Measurements from ENCODE around the gene RHBDF2.
"Not testable (repeated sequence)": the region's sequence is repeated elsewhere in the genome, so short reads cannot be mapped to it uniquely, and the experiment has no call there.

The RHBDF2 gene

DNA sequence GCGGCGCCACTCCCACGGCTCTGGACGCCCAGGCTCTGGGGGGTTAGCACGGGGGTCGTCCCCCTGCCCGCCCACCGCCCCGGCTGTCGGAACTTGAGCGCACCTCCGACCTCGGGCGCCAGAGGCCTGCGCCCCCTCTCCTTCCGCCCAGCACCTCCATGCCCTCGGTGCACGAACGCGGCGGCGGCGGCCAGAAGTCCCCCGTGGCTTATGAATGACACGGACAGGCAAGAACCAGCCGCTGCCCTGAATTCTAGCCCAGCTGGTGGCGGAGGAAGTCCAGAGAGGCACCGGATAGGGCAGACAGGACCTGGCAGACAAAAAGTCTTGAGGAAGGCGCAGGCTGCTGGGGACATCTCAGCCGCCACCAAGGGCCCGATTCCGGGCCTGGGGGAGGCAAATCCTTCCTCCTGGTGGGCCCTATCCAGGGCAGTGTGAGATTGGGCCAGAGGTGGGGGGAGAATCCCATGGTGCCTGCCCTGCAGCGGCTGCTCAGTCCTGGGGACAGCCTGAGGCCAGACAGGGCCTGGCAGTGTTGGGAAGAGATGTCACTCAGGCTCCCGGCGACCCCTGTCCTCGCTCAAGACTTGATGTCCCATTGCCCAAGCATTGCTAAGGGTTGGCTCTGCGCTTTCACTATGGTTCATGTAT, 37.2 kb upstream of the RHBDF2 start:
- no peak for DNase-seq (ENCODE audit: low spot score)

DNA sequence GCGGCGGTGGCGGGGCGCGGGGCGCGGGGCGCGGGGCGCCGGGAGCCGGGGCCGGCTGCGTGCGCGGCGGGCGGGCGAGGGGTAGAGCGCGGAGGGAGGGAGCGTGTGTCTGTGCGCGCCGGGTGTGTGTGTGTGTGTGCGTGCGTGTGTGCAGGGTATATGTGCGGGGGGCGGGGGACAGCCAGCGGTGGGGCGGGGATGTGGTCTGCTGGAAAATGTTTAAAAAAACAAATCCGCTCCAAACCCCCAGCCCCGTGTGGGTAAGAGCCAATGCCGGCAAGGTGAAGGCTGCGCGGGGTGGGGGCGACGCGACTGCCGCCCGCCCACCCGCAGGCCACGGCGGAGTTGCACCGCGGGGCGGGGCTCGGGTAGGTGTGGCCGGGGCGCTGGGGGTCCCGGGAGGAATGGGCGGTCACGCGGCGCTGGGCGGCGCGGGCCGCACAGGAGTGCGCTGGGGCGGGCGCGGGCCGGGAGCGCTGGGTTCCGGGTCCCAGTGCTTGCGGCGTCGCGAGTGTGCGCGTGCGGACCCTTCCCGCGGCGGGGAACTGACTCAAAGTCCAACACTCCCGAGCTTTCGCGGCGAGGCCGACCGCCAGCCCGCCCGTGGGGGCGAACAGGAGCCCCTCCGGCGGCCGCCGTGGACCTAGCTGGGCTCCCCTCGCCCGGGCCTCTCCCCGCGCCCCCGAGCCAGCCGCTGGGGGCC, 36.5 kb upstream of the RHBDF2 start, which contains the start of gene CYGB:
Gene CYGB (minus strand): TSS at position 132 of the 703 bp plus-strand sequence. CDS start 167 bp downstream, outside the sequence.
- no peak for DNase-seq (ENCODE audit: low spot score)

DNA sequence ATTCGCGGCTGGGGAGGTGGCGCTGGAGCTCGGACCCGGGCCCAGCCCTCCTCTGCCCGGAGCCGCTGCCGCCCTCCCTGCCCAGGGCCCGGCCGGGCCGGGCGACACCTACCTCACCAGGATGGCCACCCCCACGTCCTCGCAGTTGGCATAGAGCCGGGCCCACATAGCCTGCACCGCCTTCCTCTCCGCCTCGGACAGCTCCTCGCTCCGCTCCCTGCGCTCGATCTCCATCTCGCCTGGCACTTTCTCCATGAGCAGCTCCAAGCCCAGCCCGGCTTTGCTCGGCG, 36.0 kb upstream of the RHBDF2 start:
- peak; percentile 55 for DNase-seq (ENCODE audit: low spot score)

DNA sequence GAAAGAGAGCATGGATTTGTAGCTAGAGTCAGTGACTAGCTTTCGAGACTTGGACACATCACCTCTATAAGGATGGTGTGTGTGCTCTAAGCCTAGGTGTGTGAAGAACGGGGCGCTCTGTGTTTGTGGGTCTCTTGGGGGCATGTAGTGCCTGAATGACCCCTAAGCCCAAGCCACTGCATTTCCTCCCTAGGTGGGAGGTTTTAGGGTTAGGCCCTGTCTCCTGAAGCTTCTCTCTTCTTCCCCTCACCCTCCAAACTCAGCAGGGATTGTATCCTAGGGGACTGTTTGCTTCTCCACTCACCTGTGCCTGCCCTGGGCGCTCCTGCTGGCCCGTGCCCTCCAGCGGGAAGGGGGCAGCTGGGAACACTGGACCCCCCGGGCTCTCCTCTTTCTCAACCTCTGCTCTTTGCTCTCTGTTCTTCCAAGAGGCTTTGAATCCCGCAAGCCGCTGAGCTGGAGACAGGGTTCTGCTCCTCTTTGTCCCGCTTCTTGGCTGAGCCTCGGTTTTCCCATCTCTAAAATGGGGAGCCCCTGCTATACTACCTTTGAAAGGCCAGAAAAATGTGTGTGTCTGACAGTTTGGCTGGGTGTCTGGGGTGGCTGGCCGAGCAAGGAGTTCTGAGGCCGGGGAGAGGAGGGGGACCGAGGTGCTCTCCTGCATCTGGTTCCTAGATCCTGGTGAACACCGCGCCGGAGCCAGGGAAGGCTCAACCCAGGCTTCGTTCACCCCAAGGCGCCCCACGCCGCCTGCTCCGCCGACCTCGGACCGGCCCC, 35.5 kb upstream of the RHBDF2 start:
- no peak for DNase-seq (ENCODE audit: low spot score)

DNA sequence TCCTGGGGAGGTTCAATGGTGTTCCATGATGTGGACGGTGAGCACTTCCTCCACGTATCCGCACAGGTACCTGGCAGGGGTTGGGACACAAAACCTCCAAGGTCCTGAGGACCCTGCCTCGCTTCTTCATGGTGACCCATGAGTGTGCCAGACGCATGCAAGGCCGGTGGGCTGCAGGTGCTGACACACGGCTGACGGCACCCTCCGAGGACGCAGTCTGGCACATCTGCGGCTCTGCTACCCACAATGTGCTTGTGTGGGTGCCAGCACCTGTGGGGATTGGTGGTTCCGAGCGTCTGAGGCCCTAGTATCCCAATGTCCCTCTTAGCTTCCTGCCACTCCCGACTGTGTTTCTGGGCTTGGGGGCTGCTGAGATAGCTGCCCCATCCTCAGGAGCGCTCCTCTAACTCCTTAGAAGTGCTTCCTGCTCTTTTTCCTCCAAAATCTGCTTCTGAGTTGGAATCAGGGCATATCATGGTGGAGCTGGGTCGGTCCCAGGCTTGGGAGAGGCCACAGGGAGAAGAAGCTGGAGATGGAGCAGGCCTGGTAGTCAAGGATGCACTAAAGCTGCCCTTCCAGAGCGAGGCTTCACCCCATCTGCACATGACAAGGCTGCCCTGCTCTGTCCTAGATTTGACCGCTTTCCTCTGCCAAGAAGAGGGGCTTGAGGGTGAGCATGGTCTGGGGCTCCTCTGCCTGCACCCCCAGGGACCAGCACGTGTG, 34.7 kb upstream of the RHBDF2 start:
- DNase-seq (ENCODE audit: low spot score) = no peak

DNA sequence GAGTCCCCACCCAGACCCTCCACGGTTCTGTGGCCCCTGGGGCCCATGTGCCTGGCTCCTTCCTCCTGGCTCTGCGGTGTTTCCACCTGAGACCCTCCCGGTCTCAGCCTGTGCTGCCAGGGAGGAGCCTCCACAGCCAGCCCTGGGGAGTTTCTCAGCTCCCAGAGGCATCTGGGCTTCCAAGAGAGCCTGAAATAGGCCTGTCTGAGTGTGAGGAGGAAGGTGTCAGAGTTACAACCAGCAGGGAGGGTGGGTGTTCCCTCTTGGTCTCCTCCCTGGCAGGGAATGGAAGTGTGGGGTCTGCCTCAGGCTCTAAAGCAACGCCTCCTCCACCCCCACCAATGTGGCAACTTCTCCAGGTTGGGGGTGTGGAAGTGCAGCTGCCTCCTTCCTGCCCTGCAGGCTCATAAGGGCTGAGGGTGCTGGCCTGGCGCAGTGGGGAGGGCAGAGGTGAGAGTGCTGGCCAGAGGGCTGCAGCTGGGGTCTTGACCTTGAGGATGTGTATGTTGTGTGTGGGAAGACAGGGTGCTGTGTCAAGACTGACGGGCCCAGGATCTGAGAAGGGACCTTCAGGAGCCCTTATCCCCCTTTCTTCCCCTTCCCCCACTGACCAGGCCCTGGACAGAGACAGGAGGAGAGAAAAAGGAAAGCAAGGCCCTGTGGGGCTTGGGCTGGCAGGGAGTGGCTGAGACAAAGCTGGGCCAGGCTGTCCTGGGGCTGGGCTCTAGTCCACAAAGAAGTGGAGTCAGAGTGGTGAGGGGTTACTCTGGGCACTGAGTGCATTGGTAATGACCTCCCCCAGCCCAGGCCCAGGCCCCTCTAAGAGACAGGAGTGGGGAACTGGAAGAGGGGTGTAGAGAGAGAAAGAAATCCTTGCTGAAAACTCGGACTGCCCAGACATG, 33.9 kb upstream of the RHBDF2 start:
- no peak for DNase-seq (ENCODE audit: low spot score)

DNA sequence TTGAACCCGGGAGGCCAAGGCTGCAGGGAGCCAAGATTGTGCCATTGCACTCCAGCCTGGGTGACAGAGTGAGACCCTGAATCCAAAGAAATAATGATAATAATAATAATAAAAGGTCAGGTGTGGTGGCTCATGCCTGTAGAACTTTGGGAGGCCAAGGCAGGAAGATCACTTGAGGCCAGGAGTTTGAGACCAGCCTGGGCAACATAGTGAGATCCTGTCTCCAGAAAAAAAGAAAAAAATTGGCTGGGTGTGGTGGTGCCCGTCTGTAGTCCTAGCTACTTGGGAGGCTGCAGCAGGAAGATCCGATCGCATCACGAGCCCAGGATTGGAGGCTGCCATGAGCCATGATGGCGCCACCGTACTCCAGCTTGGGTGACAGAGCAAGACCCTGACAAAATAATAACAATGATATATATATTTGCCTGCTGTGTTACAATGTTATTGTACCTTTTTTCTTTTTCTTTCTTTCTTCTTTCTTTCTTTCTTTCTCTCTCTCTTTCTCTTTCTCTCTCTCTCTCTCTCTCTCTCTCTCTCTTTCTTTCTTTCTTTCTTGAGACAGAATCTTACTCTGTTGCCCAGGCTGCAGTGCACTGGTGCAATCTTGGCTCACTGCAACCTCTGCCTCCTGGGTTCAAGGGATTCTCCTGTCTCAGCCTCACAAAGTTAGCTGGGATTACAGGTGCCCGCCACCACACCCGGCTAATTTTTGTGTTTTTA, 32.6 kb upstream of the RHBDF2 start:
- not testable (repeated sequence) for DNase-seq (ENCODE audit: low spot score)

DNA sequence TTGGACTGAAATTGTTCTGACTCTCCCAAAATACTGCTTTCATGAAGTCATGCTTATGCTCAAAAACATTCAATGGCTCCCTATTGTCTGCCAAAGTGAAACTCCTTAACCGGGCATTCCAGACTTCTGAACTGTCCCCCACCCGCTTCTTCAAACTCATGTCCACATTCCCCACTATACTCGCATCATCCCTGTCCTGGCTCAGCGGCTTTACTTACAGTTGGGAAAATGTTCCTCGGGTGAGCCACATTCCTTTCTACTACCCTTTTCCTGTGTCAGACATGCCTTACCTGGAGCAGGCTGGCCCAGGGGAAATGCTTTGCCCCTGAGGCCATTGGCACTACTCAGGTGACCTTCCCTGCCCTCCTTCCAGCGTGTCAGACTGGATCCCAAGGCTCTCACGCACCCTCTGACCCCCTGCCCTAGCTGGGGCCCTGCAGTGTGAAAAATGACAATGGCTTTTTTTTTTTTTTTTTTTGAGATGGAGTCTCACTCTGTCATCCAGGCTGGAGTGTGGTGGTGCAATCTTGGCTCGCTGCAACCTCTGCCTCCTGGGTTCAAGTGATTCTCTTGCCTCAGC, 30.9 kb upstream of the RHBDF2 start:
- peak; percentile 94 for DNase-seq (ENCODE audit: low spot score)

DNA sequence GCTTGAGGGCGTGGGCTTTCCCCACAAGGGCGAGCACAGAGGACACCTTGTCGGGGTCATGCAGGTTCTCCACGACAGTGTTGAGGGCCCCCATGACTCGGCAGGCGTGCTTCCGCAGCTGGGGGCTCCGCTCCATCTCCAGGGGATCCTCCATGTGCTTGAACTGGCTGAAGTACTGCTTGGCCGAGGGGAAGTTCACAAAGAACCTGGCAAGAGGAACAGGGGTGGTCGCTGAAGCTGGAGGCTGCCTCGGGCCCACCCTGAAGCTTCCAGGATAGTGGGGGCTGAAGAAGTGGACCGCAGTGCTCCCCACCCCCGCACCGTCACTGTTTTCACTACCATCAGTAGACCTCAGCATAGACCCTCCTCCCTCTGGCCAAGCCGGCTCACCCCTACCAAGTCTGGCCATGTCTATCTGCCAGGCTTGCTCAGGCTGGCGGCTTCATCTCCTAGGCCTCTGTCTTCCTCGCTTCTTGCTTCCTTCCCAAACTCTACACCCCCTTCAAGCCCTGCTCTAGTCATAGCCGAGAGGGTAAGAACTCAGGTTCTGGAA, 30.3 kb upstream of the RHBDF2 start:
- no peak for DNase-seq (ENCODE audit: low spot score)

DNA sequence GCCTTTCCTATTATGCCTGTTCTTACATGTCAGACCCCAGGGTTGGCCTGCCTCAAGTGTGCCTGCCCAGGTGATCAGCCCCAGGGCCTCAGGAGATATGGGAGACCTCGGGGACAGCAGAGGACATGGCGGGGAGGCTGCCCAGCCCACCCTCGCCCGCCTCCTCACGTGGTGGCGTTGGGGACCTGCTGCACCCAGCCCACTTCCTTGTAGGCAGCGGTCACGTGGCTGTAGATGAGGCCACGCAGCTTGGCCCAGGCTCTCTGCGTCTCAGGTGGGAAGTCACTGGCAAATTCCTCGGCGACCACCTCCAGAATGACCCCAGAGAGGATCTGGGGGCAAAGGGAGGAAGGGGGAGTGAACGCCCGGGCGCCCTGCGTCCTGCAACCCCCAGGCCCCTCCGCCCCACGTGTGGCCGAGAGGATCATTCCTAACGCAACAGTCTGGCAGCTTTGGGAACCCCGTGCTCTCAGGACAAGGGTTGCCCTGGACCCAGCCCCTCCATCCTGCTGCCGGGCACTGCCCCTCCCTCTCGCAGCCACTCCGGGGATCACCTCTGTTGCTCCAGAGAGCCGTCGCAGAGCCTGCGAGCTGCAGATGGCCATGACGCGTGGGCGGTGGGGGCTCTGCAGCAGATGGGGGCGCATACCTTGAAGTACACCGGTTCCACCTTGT, 29.7 kb upstream of the RHBDF2 start:
- DNase-seq (ENCODE audit: low spot score) = no peak

DNA sequence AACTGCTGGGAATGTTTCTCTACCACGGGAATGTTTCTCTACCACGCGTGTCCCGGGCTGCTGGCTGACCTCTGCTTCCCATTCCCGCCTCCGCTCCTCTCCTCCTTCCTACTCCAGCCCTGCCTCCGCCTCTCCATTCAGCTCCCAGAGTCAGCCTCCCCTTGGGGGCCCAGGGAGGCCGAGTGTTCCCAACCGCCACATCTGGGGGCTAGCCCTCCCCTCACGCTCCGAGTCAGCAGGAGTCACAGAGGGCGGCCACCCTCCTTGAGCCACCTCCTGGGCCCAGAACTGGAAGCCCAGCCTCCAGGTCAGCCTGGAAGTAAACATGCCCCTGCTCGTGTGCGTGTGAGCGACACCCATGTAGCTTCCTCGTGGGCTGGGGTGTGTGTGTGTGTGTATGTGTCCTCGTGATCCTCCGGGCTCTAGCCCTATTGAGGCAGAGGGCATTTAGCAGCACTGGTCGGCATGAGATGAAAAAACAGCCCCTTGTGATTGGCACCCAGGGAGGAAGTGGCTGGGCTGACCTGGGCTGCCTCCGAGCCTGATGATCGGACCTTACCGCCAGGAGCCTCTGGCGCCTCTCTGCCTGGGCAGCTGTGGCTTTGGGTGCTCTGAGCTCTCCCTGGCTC, 29.0 kb upstream of the RHBDF2 start:
- DNase-seq (ENCODE audit: low spot score) = peak; percentile 32

DNA sequence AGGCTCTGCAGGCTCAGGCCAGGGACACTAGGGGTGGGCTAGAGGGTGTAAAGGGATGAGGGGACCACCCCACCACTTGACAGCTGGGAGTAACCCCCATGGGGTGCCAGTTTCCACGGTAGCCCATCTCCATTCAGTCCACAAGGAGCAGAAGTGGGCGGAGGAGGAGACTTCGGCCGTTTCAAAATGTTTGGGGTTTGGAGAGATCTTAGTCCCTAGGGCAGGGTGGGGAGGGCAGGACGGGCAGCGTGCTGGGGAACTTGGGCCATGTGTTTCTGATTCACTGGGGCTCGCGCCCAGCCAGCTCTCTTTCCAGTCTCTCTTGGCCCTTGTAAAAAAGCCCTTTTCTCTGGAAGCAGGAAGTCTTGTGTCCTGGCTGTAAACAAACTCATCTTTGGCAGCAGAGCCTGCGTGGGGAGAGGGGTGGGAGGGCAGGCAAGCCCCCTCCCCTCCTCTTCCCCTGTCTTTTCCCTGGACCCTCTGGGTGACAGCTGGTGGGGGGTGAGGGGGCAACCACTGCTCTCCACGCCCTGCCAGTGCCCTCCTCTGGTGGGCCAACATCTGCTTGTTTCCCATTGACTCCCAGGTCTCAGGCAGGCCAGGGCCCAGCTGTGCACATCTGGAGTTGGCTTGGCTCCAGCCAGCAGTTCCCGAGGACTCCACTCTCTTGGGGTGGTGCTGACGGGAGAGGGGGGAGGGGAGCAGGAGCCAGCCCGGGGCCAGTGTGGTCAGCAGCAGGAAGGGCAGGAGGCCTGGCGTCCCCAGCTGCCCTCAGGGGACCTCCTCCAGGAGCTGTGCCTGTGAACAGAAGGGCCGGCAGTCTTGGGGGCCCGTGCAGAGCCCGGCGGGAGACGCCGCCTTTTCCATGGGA, 28.2 kb upstream of the RHBDF2 start:
- DNase-seq (ENCODE audit: low spot score) = no peak

DNA sequence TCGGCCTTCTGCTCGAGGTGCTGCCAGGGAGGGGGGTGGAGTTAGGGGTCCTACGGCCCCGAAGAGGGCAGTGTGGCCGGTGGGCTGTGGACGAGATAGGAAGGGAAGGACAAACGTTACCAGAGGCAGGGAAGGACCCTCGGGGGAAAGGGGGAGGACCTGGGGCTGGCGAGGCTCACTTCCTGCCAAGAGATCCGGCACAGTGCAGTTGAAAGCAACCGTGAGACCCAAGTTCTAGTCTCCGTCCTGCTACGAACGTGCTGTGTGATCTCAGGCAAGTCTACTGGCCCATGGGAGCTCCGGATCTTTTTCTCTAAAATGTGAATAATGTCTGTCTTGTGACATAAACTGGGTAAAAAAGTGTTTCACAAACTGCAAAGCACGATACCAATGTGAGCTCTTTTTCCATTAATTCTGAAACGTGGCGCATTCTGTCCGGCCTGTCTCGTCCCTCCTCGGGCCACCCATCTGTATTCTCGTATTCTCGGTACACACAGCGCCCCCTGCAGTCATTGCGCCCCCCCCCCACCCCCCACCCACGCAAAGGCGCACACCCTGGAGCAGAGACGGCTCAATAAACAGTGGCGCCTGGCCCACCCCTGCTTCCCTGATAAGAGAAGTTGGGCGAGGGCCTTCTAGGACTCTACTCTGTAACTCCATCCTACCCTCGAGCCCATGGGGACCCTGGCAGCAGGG, 27.5 kb upstream of the RHBDF2 start:
- DNase-seq (ENCODE audit: low spot score) = no peak

DNA sequence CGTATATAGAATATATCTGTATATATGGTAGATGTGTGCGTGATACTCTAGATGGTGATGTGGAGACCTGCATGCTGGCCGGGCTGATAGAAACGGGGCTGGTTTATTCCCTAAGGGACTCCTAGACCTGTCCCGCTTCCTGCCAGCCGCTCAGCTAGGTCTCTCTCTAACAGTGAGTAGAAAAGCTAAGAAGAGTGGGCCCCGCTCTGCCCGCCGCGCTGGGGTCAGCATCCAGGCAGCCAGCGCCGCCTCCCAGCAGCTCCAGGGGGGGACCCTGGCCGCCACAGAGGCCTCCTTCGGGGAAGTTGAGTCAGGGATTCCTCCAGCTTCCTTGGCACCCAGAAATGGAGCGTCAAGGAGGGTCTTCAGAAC, 26.9 kb upstream of the RHBDF2 start:
- no peak for DNase-seq (ENCODE audit: low spot score)

DNA sequence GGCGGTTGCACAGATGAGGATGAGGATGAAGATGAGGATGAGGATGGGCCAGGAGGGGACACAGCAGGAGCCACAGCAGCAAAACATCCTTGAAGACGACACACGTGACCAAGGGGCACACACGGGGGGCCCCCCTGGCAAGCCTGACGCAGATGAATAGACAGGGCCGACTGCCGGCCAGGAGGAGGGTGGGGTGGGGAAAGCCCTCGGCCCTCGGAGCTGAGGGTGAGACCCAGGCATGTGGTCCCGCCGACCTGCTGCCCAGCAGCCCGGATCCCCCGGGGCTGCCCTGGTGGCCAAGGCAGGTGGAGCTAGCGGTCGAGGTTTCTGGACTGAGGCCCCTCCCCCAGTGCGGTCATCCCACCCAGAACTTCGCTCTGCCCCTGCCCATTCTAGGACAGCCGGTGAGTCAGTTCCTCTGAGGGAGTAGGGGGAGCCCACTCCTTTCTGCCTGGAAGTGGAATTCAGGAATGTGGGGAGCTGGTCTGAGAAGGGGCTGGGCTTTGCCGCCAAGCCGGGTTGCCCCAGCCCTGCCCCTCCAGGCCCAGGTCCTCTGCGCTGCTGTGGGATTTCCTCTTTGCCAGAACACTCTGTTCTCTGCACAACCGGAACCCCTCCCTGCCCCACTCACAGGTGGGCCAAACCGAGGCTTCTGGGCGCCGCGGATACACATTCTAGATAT, 26.3 kb upstream of the RHBDF2 start:
- DNase-seq (ENCODE audit: low spot score) = peak; percentile 81

DNA sequence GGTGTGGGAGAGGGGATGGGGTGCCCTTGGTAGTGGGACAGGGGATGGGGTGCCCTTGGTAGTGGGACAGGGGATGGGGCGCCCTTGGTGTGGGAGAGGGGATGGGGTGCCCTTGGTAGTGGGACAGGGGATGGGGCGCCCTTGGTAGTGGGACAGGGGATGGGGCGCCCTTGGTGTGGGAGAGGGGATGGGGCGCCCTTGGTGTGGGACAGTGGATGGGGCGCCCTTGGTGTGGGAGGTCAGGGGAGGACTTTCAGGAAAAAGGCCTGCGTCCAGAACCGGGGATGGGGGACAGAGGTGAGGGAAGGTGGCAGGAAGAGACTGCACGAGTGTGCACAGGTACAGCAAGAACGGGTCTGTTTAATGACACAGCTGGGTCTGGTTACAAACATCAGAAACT, 25.8 kb upstream of the RHBDF2 start:
- DNase-seq (ENCODE audit: low spot score) = not testable (repeated sequence)

DNA sequence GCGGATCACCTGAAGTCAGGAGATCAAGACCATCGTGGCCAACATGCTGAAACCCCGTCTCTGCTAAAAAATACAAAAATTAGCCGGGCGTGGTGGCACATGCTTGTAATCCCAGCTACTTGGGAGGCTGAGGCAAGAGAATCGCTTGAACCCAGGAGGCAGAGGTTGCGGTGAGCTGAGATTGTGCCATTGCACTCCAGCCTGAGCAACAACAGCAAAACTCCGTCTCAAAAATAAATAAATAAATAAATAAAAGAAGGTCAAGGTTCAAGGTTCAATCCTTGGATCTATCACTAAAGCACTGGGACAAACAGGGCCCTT, 24.2 kb upstream of the RHBDF2 start:
- not testable (repeated sequence) for DNase-seq (ENCODE audit: low spot score)
